Activated CD4-positive, alpha-beta memory T cell treated with anti-CD3 and anti-CD28 coated beads for 36 hours (primary cell): ENCODE data around the gene CDK14. TPM values are rescaled to one million over a fixed set of nuclear protein-coding genes. Genes with fewer than 3 reads are reported as not detected.

Source experiments
- CTCF ChIA-PET: fragments of 350-600 bp; sonication (Branson Sonifier 250); formaldehyde crosslinking; loops from one replicate; lab custom pipeline; 2021; ENCODE audit warnings: antibody characterized with exemption, inconsistent platforms; lab: Charles Lee
- POLR2A ChIA-PET: fragments of 350-600 bp; sonication (Branson Sonifier 250); formaldehyde crosslinking; loops from one replicate; lab custom pipeline; 2021; ENCODE audit warnings: antibody characterized with exemption; lab: Charles Lee
- DNase-seq: peaks from one replicate; pipeline ENCODE4 v3.0.0-alpha.2; 2020
- H3K27ac Mint-ChIP-seq: one replicate; pipeline ENCODE4 v1.8.0; 2021; ENCODE audit warnings: mixed read lengths
- H3K27me3 Mint-ChIP-seq: one replicate; pipeline ENCODE4 v1.8.0; 2021; ENCODE audit warnings: mixed read lengths
- H3K36me3 Mint-ChIP-seq: one replicate; pipeline ENCODE4 v1.8.0; 2021; ENCODE audit warnings: mixed read lengths
- H3K4me1 Mint-ChIP-seq: one replicate; pipeline ENCODE4 v1.8.0; 2021; ENCODE audit warnings: low read depth, mixed read lengths
- H3K4me3 Mint-ChIP-seq: one replicate; pipeline ENCODE4 v1.8.0; 2021; ENCODE audit warnings: mild to moderate bottlenecking, mixed read lengths
- H3K9me3 Mint-ChIP-seq: one replicate; pipeline ENCODE4 v1.8.0; 2021; ENCODE audit warnings: mixed read lengths
- intact Hi-C: fragments of 100-400 bp; cut with micrococcal nuclease; formaldehyde crosslinking; loops from one replicate; pipeline ENCODE4 v1.15.1; 2023
- total RNA-seq, 2 experiments: library from RNA; stranded (reverse); gene quantifications; one replicate each; pipeline ENCODE4 v1.2.3, GENCODE V29; 2021

CDK14 gene
- total RNA-seq, 2 experiments from 2014 or later: not detected

DNA sequence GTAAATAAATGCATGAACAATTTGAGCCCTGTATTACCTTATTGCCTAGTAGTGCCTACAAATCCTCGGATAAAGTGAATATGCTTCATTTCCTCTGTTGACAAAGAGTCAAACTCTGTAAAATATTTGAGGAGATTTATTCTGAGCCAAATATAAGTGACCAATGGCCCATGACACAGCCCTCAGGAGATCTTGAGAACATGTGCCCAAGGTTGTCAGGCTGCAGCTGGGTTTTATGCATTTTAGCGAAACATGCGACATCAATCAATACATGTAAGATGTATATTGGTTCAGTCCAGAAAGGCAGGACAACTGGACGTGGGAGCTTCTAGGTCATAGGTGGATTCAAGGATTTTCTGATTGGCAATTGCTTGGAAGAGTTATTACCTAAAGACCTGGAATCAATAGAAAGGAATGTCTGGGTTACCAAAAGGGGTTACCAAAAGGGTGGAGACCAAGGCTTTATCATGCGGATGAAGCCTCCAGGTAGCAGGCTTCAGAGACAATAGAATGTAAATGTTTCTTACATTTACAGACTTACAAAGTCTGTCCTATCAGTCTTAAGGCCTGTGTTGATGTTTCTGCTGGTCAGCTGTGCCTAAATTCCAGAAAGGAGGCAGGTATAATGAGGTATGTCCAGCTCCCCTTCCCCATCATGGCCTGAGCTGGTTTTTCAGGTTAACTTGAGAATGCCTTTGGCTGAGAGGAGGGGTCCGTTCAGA, 448.0 kb downstream of the CDK14 start:
- H3K4me1 Mint-ChIP-seq: no peaks in the 10 kb centered on the region
- POLR2A ChIA-PET: no interaction called here
- no peak overlapping the region for H3K4me3 Mint-ChIP-seq
- peaks cover 2% of the 10 kb centered on the region for H3K27me3 Mint-ChIP-seq
- no peaks in the 10 kb centered on the region for H3K36me3 Mint-ChIP-seq
- intact Hi-C loops: no loop called here
- H3K27ac Mint-ChIP-seq: no peak overlapping the region
- CTCF ChIA-PET: no interaction called here
- H3K9me3 Mint-ChIP-seq: no peaks in the 10 kb centered on the region
- DNase-seq: no peak

DNA sequence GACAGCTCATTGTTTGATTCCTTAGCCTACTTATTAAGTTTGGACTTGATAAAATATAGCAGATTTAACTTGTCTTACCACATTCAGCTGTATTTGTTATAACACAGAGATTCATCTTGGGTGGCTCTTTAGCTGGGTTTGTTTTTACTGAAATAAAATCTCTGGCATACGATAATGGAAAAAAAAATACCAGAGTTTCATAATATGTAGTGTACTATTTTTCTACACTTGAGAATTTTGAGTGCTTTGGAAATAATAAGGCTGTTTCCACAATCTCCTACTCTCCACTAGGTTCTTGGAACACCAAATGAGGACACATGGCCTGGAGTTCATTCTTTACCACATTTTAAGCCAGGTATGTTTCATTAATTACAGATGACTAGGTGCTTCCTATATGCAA, 449.5 kb downstream of the CDK14 start:
- ChIA-PET CTCF (no interaction called here), POLR2A (no interaction called here)
- DNase-seq: no peak
- no peak overlapping the region for H3K4me3 Mint-ChIP-seq
- no peaks in the 10 kb centered on the region for H3K9me3 Mint-ChIP-seq
- H3K4me1 Mint-ChIP-seq: peaks cover 3% of the 10 kb centered on the region
- intact Hi-C loops: no loop called here
- no peak overlapping the region for H3K27ac Mint-ChIP-seq
- H3K27me3 Mint-ChIP-seq: peaks cover 2% of the 10 kb centered on the region
- no peaks in the 10 kb centered on the region for H3K36me3 Mint-ChIP-seq

DNA sequence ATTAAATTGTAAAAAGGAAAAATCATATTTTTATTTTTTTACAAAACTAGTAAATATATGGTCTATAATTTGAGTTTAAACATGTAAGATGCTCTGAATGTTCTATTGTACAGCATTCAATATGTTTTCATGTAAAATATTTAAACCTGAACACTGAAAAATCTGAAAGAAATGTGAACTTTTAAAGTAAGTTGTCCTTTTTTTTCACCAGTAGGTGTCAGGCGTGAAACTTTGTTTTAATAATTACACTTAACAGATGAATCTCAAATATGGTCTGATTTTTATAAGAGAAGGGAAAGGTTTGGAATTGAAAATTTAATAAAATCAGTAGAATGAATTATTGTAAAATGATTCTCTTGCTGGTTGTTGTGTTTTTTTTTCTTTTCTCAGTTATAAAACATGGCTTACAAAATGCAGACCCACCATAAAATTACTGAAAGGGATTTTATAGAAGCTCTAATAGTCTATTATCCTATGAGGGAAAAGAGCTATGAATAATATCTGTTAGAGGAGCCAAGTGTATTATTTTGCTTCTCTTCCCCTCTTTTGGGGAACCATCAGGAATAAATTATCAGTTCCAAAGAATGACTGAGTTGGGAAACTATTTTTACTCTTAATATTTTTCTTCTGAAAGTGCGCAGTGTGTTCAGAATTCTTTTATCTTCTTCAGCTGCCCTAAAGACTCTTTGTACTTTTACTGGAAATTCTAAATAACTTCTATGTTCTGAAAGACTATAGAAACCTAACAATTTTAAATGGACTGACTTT, 450.4 kb downstream of the CDK14 start:
- Mint-ChIP-seq H3K4me3 (no peak overlapping the region), H3K4me1 (peaks cover 5% of the 10 kb centered on the region), H3K36me3 (no peaks in the 10 kb centered on the region), H3K27ac (no peak overlapping the region), H3K9me3 (no peaks in the 10 kb centered on the region), H3K27me3 (peaks cover 2% of the 10 kb centered on the region)
- CTCF ChIA-PET: no interaction called here
- intact Hi-C loops: no loop called here
- POLR2A ChIA-PET: no interaction called here
- DNase-seq: no peak

DNA sequence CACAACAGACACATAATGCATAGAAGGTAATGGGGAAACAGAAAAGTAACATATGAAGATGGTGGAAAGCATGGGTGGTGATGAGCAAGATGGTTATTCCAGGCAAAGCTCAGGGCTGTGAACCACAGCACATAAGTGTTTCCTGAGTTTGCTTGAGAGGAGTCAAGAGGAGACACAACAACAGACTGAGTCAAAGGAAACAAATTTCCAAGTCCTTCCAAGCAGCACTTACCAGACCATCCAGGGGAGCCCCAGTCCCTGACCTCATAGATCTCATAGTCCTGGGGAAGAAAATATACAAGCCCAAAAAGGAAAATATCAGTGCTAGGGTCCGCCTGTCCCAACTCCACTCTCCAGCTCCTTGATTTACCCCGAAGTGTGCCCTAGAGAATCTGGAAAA, 451.5 kb downstream of the CDK14 start:
- CTCF ChIA-PET: no interaction called here
- Mint-ChIP-seq H3K4me3 (no peak overlapping the region), H3K9me3 (no peaks in the 10 kb centered on the region), H3K27ac (no peak overlapping the region), H3K4me1 (peaks cover 5% of the 10 kb centered on the region), H3K27me3 (no peaks in the 10 kb centered on the region), H3K36me3 (no peaks in the 10 kb centered on the region)
- POLR2A ChIA-PET: no interaction called here
- intact Hi-C loops: no loop called here
- DNase-seq: no peak

DNA sequence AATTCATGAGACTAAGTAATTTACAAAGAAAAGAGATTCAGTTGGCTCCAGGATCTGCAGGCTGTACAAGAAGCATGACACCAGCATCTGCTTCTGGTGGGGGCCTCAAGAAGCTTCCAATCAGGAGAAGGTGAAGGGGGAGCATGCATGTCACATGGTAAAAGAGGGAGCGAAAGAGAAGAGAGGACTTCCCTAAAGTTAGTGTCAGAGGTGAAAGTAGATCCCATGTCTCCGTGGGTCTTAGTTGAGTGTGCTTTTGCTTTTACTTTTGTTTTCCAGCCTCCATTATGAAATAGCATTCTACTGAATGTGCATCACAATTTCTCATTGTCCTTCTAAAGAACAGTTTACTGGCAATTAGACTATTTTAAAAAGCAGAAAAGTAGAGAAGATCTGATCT, 454.6 kb downstream of the CDK14 start:
- H3K27me3 Mint-ChIP-seq: no peaks in the 10 kb centered on the region
- CTCF ChIA-PET: no interaction called here
- peaks cover 5% of the 10 kb centered on the region for H3K4me1 Mint-ChIP-seq
- H3K9me3 Mint-ChIP-seq: no peaks in the 10 kb centered on the region
- H3K27ac Mint-ChIP-seq: no peak overlapping the region
- DNase-seq: no peak
- H3K4me3 Mint-ChIP-seq: no peak overlapping the region
- POLR2A ChIA-PET: no interaction called here
- H3K36me3 Mint-ChIP-seq: no peaks in the 10 kb centered on the region
- intact Hi-C loops: no loop called here

DNA sequence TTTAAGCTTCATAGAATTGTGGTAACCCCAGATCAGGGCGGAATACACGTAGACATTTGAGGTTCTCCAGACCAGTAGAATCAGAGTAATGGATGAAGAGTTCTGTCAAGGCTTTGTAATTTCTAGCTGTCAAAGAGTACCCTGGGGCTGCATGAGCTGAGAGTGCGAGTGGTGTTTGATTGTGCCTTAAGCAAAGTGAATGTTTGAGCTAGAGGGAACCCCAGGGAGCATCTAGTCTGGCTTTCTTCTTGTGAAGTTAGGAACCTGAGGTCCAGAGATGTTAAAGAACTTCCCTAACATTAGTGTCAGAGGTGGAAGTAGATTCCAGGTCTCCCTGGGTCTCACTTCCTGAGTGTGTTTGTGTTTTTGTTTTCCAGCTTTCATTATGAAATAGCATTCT, 455.8 kb downstream of the CDK14 start:
- Mint-ChIP-seq H3K4me1 (peaks cover 5% of the 10 kb centered on the region), H3K27ac (no peak overlapping the region), H3K36me3 (no peaks in the 10 kb centered on the region), H3K4me3 (no peak overlapping the region), H3K27me3 (no peaks in the 10 kb centered on the region), H3K9me3 (no peaks in the 10 kb centered on the region)
- no peak for DNase-seq
- ChIA-PET CTCF (no interaction called here), POLR2A (no interaction called here)
- intact Hi-C loops: no loop called here

DNA sequence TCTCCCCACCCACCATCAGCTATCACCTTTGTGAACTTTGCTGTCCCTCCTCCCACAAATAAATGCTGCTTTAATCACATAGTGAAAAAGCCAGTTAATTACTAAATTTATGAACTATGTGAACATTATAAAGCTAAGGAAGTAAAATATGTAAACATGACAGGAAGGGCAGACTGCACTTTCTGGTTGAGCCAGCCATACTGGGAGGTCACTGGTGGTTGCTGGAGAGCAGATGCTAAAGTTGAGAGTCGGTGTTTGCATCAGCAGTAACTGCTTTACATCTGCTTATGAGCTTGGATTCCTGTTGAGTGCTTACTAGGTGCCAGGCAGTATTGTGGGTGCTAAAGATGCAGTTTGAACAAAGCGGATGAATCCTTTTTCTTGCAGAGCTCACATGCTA, 458.3 kb downstream of the CDK14 start:
- POLR2A ChIA-PET: no interaction called here
- Mint-ChIP-seq H3K4me1 (peaks cover 5% of the 10 kb centered on the region), H3K36me3 (no peaks in the 10 kb centered on the region), H3K9me3 (no peaks in the 10 kb centered on the region), H3K27ac (no peak overlapping the region), H3K4me3 (no peak overlapping the region), H3K27me3 (no peaks in the 10 kb centered on the region)
- intact Hi-C loops: no loop called here
- no peak for DNase-seq
- CTCF ChIA-PET: no interaction called here

DNA sequence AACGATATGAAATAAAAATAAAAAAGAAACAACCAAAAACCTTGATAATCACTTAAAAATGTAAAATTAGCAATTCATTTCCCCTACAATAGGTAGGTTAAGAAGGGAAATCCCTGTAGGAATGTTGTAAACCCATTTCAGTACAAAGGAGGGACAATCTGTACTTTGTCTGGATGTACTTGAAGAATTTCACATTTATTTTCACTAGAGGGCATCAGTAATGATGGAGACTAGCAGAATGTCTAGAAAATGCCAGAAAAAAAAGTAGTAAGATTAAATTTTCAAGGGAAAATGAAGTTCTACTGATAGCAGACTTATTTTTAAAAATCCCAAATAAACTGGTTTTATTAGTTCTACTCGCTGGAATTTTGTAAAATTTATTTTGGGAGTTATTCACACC, 459.1 kb downstream of the CDK14 start:
- Mint-ChIP-seq H3K36me3 (no peaks in the 10 kb centered on the region), H3K27me3 (no peaks in the 10 kb centered on the region), H3K4me3 (no peak overlapping the region), H3K9me3 (no peaks in the 10 kb centered on the region), H3K27ac (no peak overlapping the region), H3K4me1 (peaks cover 2% of the 10 kb centered on the region)
- DNase-seq: no peak
- intact Hi-C loops: no loop called here
- CTCF ChIA-PET: no interaction called here
- POLR2A ChIA-PET: no interaction called here

DNA sequence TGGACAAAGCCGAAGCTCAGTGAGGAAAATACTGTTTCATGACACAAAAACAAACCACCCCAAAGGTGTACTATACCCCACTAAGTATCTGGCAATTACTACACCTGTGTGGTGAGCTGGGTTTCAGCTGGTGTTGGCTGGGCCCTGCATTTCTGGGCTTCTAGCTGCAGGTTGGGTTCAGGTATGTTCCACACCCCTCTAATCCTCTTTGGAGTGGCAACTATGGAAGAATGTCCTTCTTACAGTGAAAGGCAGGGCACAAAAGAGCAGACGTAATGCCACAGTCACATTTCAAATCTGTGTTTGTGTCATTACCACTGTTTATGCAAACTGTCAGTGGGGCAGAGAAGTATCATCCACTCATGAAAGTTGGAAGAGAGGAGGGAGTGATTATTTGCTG, 466.6 kb downstream of the CDK14 start:
- intact Hi-C loops: no loop called here
- Mint-ChIP-seq H3K4me1 (no peaks in the 10 kb centered on the region), H3K9me3 (no peaks in the 10 kb centered on the region), H3K27me3 (no peaks in the 10 kb centered on the region), H3K36me3 (no peaks in the 10 kb centered on the region), H3K27ac (no peak overlapping the region), H3K4me3 (no peak overlapping the region)
- POLR2A ChIA-PET: no interaction called here
- CTCF ChIA-PET: interaction anchor here (1.0 kb wide), 1 partner anchor 38 kb away, joined by 3 read pairs; no protein-coding TSS in a partner anchor
- DNase-seq: no peak

DNA sequence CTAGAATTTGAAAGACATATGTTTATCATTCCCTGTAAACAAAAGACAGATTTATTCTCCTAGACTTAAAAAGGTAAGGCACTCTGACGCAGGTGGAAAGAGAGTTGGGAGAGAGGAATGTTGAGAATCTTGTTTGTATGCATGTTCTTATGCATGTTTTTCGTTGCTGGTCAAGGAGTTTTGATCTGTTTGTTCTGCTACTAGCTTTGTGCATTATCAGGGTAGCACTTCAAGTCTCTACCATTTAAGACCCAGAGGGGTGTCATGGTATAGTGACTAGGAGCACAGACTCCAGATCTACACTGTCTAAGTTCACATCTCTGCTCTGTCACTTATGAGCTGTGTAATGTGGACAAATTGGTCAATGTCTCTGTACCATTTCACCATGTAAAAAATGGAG, 467.9 kb downstream of the CDK14 start:
- Mint-ChIP-seq H3K4me3 (no peak overlapping the region), H3K27ac (no peak overlapping the region), H3K9me3 (no peaks in the 10 kb centered on the region), H3K36me3 (no peaks in the 10 kb centered on the region), H3K27me3 (peaks cover 3% of the 10 kb centered on the region), H3K4me1 (no peaks in the 10 kb centered on the region)
- ChIA-PET CTCF (no interaction called here), POLR2A (no interaction called here)
- DNase-seq: no peak
- intact Hi-C loops: no loop called here

DNA sequence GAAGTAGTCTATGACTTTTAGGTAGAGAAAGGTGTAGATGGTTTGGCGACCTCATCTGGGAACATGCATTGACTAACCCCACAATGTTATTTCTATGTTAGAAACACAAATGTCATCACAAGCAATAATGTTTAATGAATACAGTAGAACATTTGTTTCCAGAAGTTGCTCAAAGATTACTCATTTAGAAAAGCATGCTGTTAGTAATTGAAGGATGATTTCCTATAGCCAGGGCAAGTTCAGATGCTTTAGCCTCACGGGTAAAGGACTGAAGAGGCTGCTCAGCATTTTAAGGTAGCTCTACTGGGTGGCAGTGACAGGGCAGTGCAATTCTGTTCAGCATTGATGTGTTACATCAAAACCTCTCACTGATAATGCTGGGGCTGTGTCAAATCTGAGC, 468.8 kb downstream of the CDK14 start:
- POLR2A ChIA-PET: no interaction called here
- Mint-ChIP-seq H3K4me1 (no peaks in the 10 kb centered on the region), H3K4me3 (no peak overlapping the region), H3K27ac (no peak overlapping the region), H3K9me3 (no peaks in the 10 kb centered on the region), H3K27me3 (peaks cover 3% of the 10 kb centered on the region), H3K36me3 (no peaks in the 10 kb centered on the region)
- CTCF ChIA-PET: no interaction called here
- intact Hi-C loops: no loop called here
- no peak for DNase-seq

DNA sequence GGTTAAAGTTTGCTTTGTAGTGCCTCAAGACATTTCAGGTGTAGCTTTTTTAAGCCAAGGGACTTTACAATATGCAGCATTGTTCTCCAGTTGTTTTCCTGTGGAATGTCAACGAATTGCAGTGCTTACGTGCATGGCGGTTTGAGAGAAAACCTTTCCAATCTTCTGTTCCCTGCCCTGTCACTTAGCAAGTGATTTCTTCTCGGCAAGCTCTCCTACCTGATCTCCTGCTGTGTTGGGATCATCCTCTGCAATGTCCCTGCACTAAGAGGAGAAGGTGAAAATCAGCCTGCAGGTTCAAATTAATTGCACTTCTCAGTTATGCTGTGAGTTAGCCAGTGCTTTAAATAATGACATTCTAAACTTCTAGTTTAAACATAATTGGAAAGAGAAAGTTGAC, 470.5 kb downstream of the CDK14 start:
- Mint-ChIP-seq H3K36me3 (no peaks in the 10 kb centered on the region), H3K27me3 (peaks cover 4% of the 10 kb centered on the region), H3K27ac (no peak overlapping the region), H3K9me3 (no peaks in the 10 kb centered on the region), H3K4me1 (no peaks in the 10 kb centered on the region), H3K4me3 (no peak overlapping the region)
- DNase-seq: no peak
- ChIA-PET CTCF (no interaction called here), POLR2A (no interaction called here)
- intact Hi-C loops: no loop called here

DNA sequence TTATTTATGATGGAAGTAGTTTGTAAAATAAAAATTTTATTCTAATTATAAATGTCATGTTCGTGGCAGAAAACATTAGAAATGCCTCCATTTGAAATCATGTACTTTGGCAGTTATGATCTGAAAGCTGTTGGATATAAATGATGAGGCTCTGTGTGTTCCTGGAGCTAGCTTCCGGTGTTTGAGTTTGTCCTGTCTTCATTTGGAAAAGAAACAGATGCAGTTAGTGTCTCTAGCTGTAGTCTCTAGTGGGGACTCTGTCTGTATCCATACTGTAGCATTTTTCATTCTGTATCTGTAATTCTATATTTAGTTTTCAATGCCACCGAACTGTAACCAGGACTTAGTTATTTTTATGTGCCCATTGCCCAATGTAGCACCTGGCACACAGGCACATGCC, 471.1 kb downstream of the CDK14 start:
- no peaks in the 10 kb centered on the region for H3K4me1 Mint-ChIP-seq
- peaks cover 4% of the 10 kb centered on the region for H3K27me3 Mint-ChIP-seq
- ChIA-PET CTCF (no interaction called here), POLR2A (no interaction called here)
- no peaks in the 10 kb centered on the region for H3K9me3 Mint-ChIP-seq
- intact Hi-C loops: no loop called here
- no peak for DNase-seq
- H3K4me3 Mint-ChIP-seq: no peak overlapping the region
- H3K27ac Mint-ChIP-seq: no peak overlapping the region
- no peaks in the 10 kb centered on the region for H3K36me3 Mint-ChIP-seq
